RWPE1 (cell line): ENCODE results near the gene ARFRP1.

Source experiments
- CTCF ChIA-PET: fragments of 350-600 bp; sonication (Branson Sonifier 250); formaldehyde crosslinking; extraction: SDS; loops from one replicate; lab custom pipeline; 2021; lab: Yijun Ruan, JAX
- POLR2A ChIA-PET: fragments of 400-600 bp; formaldehyde crosslinking; extraction: SDS; loops from one replicate; lab custom pipeline; 2020; ENCODE audit warnings: antibody characterized with exemption; ENCODE audit not compliant: low non-redundant PET; lab: Yijun Ruan, JAX
- DNase-seq: peaks from one replicate; pipeline ENCODE4 v3.0.0; 2012; ENCODE audit warnings: low spot score
- H3K27ac ChIP-seq: fragments of 450-650 bp; 2 replicates; pipeline ENCODE4 v1.5.1; 2017
- TF ChIP-seq, protein P1 (sequence below): fragments of 450-650 bp; conservative IDR thresholded peaks from 2 replicates; pipeline ENCODE4 v1.5.1; 2017; ENCODE audit warnings: low read depth, mild to moderate bottlenecking

ARFRP1 gene, protein sequence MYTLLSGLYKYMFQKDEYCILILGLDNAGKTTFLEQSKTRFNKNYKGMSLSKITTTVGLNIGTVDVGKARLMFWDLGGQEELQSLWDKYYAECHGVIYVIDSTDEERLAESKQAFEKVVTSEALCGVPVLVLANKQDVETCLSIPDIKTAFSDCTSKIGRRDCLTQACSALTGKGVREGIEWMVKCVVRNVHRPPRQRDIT

DNA sequence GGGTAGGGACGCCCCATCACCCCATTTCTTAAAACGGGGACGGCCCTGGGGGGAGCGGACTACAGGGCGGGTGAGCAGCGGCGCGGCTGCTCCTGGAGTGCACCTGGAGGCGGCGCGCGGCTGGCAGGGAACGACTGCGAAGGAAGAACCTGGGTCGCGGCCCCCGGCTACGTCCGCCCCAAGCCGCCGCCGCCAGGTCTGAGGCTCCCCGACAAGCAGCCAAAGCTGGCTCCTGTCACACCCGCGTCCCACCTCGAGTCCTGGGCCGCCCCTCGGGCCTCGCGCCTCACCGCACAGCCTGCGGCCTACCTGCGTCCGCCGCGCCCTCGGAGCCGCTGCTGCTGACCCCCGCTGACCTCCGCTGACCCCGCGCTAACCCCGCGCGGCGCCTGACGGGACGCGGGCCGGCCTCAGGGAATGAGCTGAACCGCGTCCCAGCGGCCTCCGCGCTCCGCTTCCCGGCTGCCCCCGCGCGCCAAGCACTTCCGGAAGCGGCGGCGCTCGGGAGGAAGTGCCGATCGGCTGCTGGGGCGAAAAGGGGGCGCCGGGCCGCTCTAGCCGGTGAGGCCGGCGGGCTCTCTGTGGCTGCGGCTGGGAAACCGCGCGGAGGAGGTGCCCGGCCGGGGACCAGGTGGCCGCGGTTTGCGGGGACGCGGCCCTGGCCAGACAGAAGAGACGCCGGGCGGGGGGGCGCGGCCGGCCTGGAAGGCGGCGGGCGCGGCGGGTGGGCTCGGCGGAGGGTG lies at the start of gene ARFRP1, which contains the start of gene ZGPAT:
TSS of gene ARFRP1 (minus strand) at position 419 of the 743 bp plus-strand sequence. CDS start 885 bp downstream, outside the sequence.
TSS of gene ZGPAT (plus strand) at position 482 of the 743 bp plus-strand sequence. CDS start 542 bp downstream, outside the sequence.
- TF ChIP-seq, protein P1, sequence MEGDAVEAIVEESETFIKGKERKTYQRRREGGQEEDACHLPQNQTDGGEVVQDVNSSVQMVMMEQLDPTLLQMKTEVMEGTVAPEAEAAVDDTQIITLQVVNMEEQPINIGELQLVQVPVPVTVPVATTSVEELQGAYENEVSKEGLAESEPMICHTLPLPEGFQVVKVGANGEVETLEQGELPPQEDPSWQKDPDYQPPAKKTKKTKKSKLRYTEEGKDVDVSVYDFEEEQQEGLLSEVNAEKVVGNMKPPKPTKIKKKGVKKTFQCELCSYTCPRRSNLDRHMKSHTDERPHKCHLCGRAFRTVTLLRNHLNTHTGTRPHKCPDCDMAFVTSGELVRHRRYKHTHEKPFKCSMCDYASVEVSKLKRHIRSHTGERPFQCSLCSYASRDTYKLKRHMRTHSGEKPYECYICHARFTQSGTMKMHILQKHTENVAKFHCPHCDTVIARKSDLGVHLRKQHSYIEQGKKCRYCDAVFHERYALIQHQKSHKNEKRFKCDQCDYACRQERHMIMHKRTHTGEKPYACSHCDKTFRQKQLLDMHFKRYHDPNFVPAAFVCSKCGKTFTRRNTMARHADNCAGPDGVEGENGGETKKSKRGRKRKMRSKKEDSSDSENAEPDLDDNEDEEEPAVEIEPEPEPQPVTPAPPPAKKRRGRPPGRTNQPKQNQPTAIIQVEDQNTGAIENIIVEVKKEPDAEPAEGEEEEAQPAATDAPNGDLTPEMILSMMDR: no peak
- ChIA-PET POLR2A (interaction anchor here (0.6 to 1.7 kb wide), 6 partner anchors 11 to 249 kb away, joined by 3 to 7 read pairs (median 4); partner anchors contain the start of genes TNFRSF6B, TPD52L2 and UCKL1), CTCF (interaction anchor here (0.6 to 2.7 kb wide), 7 partner anchors 14 to 267 kb away, joined by 3 to 8 read pairs (median 4); partner anchors contain the start of gene ABHD16B)
- H3K27ac ChIP-seq: peak within 1 kb of the TSS; percentile 97
- DNase-seq: peak; percentile 87

DNA sequence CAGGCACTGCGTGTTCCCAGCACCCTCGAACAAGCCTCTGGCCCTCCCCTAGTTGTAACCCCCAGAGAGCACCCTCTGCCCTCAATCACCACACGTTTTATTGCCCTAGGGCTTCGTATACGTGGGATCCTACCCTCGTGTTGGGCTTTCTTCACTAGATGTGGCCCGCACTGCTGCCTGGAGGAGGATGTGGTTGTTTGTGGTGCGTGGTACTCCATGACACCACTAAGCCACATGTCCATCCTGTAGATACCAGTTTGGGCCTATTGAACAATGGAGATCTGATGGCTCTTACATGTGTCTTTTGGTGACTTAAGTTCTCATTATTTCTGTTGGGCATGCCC lies 48.8 kb upstream of the ARFRP1 start:
- ChIA-PET CTCF (no interaction called here), POLR2A (no interaction called here)
- no peak overlapping the region for H3K27ac ChIP-seq
- TF ChIP-seq, protein P1: no peak
- DNase-seq: no peak

DNA sequence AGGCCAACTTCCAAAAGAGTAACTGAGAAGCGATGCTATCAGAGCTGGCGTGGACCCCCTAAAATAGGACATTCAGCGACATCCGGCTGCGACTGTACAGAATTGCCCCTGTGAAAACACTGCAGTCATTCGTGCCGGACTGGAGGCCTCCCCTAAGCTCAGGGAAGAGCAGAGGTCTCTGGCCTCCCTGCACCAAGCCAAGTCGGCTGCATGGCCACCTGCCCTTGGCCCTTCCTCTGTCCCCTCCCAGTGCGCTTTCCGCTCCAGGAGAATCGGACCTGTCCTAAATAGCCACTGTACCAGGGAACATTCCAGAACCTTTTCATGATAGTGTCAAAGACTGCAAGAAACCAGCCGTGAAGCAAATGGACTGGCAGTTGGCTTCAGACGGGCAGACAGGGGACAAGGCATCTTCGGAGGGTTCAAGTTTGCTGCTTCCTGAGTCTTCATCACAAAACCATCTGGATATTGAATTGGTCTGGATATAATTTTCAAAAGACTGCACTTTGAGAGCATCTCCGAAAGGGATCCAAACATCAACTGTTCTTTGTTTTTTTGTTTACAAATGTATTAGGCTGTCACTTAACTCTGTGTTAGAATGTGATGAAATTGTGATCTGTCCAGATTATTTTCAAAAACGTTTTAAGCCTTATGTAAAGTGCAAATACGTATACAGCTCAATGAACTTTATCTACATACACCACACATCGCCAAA lies 48.3 kb upstream of the ARFRP1 start:
- no peak for DNase-seq
- ChIA-PET POLR2A (no interaction called here), CTCF (interaction anchor here (0.7 to 0.9 kb wide), 2 partner anchors 30 to 328 kb away, joined by 3 read pairs; partner anchors contain the start of gene LKAAEAR1)
- TF ChIP-seq, protein P1: no peak
- H3K27ac ChIP-seq: no peak overlapping the region

DNA sequence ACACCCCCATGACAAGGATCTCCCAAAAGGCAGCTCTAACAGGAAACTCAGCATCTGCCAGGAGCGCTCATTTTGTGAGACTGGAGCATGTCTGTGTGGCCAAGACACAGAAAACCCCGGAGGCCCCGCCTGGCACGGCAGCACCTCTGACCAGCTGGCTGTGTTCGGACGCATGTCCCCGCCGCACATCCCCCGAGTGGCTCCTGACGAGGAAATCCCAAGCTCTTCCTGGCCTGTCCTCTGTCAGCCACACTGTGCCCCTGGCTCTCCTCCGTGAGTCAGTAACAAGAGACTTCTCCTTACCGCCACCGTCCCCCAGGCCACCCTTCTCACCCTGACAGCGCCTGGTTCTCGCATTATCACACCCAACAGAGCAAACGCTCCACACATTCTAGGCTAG lies 46.2 kb upstream of the ARFRP1 start:
- TF ChIP-seq, protein P1: no peak
- no peak for DNase-seq
- ChIA-PET CTCF (interaction anchor here (0.6 kb wide), 2 partner anchors 21 to 32 kb away, joined by 3 to 4 read pairs; no protein-coding TSS in a partner anchor), POLR2A (no interaction called here)
- H3K27ac ChIP-seq: no peak overlapping the region

DNA sequence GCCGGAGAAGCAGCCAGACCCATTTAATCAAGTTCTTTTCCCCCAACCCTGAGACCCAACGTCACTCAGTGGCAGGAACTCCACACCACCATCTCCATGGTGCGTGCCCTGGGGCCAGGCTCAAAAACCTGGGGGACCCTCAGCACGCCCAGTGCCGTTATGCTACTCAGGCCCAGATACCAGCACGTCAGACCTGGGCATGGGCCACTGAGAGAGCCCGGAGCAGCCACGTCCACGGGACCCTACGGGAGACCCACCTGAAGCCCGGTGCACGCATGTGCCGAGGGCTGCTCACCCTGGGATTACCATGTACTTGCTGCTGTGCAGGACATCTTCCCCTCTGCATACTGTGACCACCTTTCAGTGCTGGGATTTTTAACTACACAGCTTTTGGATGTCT lies 45.6 kb upstream of the ARFRP1 start:
- H3K27ac ChIP-seq: no peak overlapping the region
- DNase-seq: no peak
- TF ChIP-seq, protein P1: no peak
- ChIA-PET POLR2A (no interaction called here), CTCF (interaction anchor here (0.6 kb wide), 1 partner anchor 21 kb away, joined by 3 read pairs; no protein-coding TSS in a partner anchor)

DNA sequence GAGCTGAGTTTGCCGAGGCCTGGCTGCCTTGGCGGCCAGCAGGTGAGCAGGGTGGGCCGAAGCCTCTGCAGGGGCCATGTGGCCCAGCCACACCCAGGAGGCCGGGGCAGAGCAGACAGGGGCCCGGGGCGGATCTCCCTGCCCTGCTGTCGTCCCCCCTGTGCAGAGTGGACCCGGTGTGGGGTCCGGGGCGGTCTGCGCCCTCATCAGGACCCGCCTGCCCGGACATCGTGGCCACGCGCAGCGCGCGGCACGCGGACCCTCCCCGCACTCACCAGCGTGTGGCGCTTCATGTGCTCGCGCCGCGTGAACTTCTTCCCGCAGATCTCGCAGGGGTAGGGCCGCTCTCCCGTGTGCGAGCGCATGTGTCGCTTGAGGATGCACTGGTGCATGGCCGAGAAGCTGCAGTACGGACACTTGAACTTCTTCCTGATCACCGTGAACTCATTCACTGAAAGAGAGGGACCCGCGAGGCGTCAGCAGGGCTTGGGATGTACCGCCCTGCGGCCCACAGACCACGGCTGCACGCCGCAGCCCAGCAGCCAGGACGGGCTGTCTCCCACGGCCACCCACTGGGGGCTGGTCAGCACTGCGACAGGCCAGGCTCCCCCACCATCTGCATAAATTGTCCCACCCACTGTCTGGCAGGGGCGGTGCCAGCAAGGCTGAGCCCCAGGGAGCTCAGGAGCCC lies 44.8 kb upstream of the ARFRP1 start:
- DNase-seq: no peak
- TF ChIP-seq, protein P1: no peak
- no peak overlapping the region for H3K27ac ChIP-seq
- POLR2A ChIA-PET: no interaction called here
- CTCF ChIA-PET: no interaction called here
